ENCODE measurements around the gene PHLDB2.

PHLDB2 gene

DNA sequence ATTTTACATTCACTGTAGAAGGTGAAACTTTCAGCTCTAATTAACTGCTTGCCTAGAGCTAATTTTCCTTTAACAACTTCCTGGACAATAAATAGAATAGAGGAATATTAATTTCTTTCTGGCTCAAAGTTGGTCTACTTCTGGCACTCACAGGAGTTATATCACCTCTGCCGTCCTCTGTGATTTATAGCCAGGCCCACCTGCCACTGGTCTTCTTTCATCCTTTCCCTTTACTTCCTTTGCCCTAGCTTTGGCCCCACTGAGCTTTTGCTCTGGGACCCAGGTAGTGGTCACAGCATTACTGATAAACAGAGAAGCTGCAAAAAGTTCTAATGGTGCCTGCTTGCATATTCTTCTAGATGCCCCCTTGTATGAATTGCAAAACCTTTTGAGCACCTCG is 70.4 kb downstream of the PHLDB2 start:
- DNase-seq = no peak
- no peak overlapping the region for H3K4me3 Mint-ChIP-seq
- H3K9me3 Mint-ChIP-seq = no peaks in the 10 kb centered on the region
- H3K27ac Mint-ChIP-seq = no peak overlapping the region
- TF ChIP-seq, protein P1, sequence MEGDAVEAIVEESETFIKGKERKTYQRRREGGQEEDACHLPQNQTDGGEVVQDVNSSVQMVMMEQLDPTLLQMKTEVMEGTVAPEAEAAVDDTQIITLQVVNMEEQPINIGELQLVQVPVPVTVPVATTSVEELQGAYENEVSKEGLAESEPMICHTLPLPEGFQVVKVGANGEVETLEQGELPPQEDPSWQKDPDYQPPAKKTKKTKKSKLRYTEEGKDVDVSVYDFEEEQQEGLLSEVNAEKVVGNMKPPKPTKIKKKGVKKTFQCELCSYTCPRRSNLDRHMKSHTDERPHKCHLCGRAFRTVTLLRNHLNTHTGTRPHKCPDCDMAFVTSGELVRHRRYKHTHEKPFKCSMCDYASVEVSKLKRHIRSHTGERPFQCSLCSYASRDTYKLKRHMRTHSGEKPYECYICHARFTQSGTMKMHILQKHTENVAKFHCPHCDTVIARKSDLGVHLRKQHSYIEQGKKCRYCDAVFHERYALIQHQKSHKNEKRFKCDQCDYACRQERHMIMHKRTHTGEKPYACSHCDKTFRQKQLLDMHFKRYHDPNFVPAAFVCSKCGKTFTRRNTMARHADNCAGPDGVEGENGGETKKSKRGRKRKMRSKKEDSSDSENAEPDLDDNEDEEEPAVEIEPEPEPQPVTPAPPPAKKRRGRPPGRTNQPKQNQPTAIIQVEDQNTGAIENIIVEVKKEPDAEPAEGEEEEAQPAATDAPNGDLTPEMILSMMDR (IDR thresholded peaks at IDR 0.05) = no peak
- no peaks in the 10 kb centered on the region for H3K27me3 Mint-ChIP-seq (ENCODE audit: low read depth, poor library complexity)
- H3K4me1 Mint-ChIP-seq = peaks cover 5% of the 10 kb centered on the region
- H3K36me3 Mint-ChIP-seq (ENCODE audit: low read depth) = peaks cover 45% of the 10 kb centered on the region

GRCh38 chr3:111932946-111933345 is 73.9 kb downstream of the PHLDB2 start:
- Mint-ChIP-seq H3K4me3 (no peak overlapping the region), H3K27ac (no peak overlapping the region), H3K4me1 (peaks cover 5% of the 10 kb centered on the region), H3K27me3 (ENCODE audit: low read depth, poor library complexity) (no peaks in the 10 kb centered on the region), H3K9me3 (no peaks in the 10 kb centered on the region), H3K36me3 (ENCODE audit: low read depth) (peaks cover 67% of the 10 kb centered on the region)
- TF ChIP-seq, protein P1 (IDR thresholded peaks at IDR 0.05) = no peak
- DNase-seq = no peak

GRCh38 chr3:111936191-111936841 is 77.3 kb downstream of the PHLDB2 start:
- no peak for DNase-seq
- Mint-ChIP-seq H3K27ac (no peak overlapping the region), H3K4me1 (no peaks in the 10 kb centered on the region), H3K36me3 (ENCODE audit: low read depth) (peaks cover 83% of the 10 kb centered on the region), H3K9me3 (no peaks in the 10 kb centered on the region), H3K4me3 (no peak overlapping the region), H3K27me3 (ENCODE audit: low read depth, poor library complexity) (no peaks in the 10 kb centered on the region)
- TF ChIP-seq, protein P1 (IDR thresholded peaks at IDR 0.05) = no peak

DNA sequence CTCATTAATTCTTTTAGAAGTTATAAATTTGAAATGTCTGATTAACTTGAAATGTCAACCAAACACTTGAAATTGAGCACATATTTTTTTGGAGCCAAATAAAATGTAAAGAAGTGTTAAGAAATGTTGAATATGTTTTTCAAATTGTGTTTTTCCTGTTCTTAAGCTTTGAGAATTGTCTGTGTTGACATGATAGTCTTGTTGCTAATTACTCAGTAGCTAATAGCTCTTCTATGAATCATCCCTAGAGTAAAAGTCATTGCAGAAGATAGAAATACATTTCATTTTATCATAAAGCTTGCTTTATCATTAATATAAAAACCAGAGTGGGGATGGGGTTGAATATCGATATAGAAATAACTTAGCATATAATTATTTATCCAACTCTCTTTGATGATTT is 77.9 kb downstream of the PHLDB2 start:
- Mint-ChIP-seq H3K9me3 (no peaks in the 10 kb centered on the region), H3K4me1 (no peaks in the 10 kb centered on the region), H3K27me3 (ENCODE audit: low read depth, poor library complexity) (no peaks in the 10 kb centered on the region), H3K4me3 (no peak overlapping the region), H3K27ac (no peak overlapping the region), H3K36me3 (ENCODE audit: low read depth) (peaks cover 83% of the 10 kb centered on the region)
- no peak for DNase-seq
- TF ChIP-seq, protein P1 (IDR thresholded peaks at IDR 0.05) = no peak

- Mint-ChIP-seq H3K27ac (no peak overlapping the region), H3K27me3 (ENCODE audit: low read depth, poor library complexity) (no peaks in the 10 kb centered on the region), H3K4me3 (no peak overlapping the region), H3K9me3 (no peaks in the 10 kb centered on the region), H3K4me1 (no peaks in the 10 kb centered on the region), H3K36me3 (ENCODE audit: low read depth) (peaks cover 75% of the 10 kb centered on the region)
- no peak for DNase-seq
- TF ChIP-seq, protein P1 (IDR thresholded peaks at IDR 0.05) = no peak
Observed at GRCh38 chr3:111937871-111938270, 78.8 kb downstream of the PHLDB2 start.

DNA sequence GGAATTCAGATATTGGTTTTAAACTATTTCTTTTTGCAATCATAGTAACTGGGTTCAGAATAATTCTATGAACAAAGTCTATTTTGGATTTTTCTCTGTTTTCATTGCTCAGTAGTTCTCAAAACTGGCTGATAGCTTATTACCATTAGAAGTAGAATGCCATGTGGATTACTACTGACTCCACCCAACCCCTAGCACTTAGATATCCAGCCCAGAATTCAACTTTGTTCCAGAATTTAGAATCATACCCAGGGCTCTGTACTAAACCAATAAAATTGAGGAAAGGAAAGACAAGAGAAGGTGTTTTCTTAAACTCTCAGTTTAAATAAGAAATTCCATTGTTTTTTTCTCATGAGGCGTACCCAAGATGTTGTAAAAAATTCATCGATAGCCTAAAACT is 80.8 kb downstream of the PHLDB2 start:
- Mint-ChIP-seq H3K9me3 (no peaks in the 10 kb centered on the region), H3K4me3 (no peak overlapping the region), H3K36me3 (ENCODE audit: low read depth) (peaks cover 62% of the 10 kb centered on the region), H3K27me3 (ENCODE audit: low read depth, poor library complexity) (no peaks in the 10 kb centered on the region), H3K27ac (no peak overlapping the region), H3K4me1 (no peaks in the 10 kb centered on the region)
- DNase-seq = no peak
- TF ChIP-seq, protein P1 (IDR thresholded peaks at IDR 0.05) = no peak
